Esophagus squamous epithelium (tissue), 4 donors: ENCODE data around the gene SZRD1.

Experiments
- CTCF ChIP-seq, 6 experiments: fragments of 450-650 bp in 4 of 6; fragments of 200-600 bp in 2 of 6; sonication (generic) in 2 of 6; IDR thresholded peaks; one replicate each; pipeline ENCODE4 v1.5.1; 2016 to 2019; ENCODE audit warnings: antibody characterized with exemption in 6 of 6, mild to moderate bottlenecking in 4 of 6, moderate library complexity in 4 of 6
- POLR2A ChIP-seq, 4 donors: fragments of 450-650 bp; IDR thresholded peaks; one replicate each; pipeline ENCODE4 v1.6.1; 2017; ENCODE audit warnings: antibody characterized with exemption in 4 of 4, mild to moderate bottlenecking in 4 of 4, moderate library complexity in 3 of 4

DNA sequence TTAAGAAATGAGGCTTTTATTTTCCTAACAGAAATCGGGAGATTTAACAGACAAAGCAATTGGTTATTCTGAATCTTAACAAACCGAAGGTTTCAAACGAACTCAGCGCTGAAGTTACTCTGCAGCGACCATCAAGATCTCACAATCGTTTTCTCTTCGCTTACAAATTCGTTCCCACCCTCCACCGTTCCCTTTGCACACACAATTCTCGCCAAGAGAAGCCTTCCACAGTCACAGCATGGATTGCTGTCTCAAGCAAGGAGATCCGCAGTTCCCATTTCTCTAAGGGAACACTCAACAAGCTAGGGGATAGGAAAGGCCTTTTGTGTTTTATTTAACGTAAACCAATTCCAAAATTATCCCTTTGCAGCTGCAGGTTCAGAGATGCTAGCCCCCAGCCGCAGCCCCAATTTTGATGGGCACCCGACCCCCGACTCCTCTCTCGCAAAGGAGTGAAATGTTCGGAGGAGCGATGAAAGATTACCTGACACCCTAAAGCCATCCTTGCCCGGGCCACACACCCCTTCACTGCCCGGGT, 15.5 kb upstream of the SZRD1 start:
- TF ChIP-seq CTCF (IDR thresholded peaks at IDR 0.05) (no peak), POLR2A (IDR thresholded peaks at IDR 0.05) (no peak)
